HFFc6 (cell line): ENCODE data around the gene CADM1. TPM values are rescaled to one million over a fixed set of nuclear protein-coding genes. Genes with fewer than 3 reads are reported as not detected.

Experiments
- DNase-seq: peaks from one replicate; pipeline ENCODE4 v3.0.0-alpha.2; 2018
- H3K27ac Mint-ChIP-seq: 2 replicates; pipeline ENCODE4 v1.8.0; 2020; ENCODE audit warnings: mild to moderate bottlenecking, mixed read lengths
- H3K27me3 Mint-ChIP-seq: 2 replicates; pipeline ENCODE4 v1.8.0; 2021; ENCODE audit warnings: mild to moderate bottlenecking, moderate library complexity, mixed read lengths; ENCODE audit not compliant: insufficient read depth
- H3K36me3 Mint-ChIP-seq: 2 replicates; pipeline ENCODE4 v1.8.0; 2021; ENCODE audit warnings: low read depth, mixed read lengths
- H3K4me1 Mint-ChIP-seq: 2 replicates; pipeline ENCODE4 v1.8.0; 2020; ENCODE audit warnings: low read depth, mixed read lengths
- H3K4me3 Mint-ChIP-seq: 2 replicates; pipeline ENCODE4 v1.8.0; 2020; ENCODE audit warnings: mild to moderate bottlenecking, moderate library complexity, mixed read lengths
- H3K9me3 Mint-ChIP-seq: 2 replicates; pipeline ENCODE4 v1.8.0; 2020; ENCODE audit warnings: mild to moderate bottlenecking, mixed read lengths
- total RNA-seq, 6 experiments: library from RNA; stranded (reverse); fragmentation: NEBNext Ultra II Directional; extraction: Animal tissue kit (Norgen Biotek cat#: 25700); gene quantifications; 2 replicates in 1 of 6; 3 replicates in 5 of 6; pipeline ENCODE4 v1.2.3, GENCODE V29; 2021
- TF ChIP-seq, protein P1 (sequence below): fragments of 200-600 bp; sonication (generic); IDR thresholded peaks from 2 replicates; pipeline ENCODE4 v1.5.0; 2021; ENCODE audit warnings: antibody characterized with exemption, mild to moderate bottlenecking

The CADM1 gene
- total RNA-seq, 6 experiments from 2014 or later: not detected

DNA sequence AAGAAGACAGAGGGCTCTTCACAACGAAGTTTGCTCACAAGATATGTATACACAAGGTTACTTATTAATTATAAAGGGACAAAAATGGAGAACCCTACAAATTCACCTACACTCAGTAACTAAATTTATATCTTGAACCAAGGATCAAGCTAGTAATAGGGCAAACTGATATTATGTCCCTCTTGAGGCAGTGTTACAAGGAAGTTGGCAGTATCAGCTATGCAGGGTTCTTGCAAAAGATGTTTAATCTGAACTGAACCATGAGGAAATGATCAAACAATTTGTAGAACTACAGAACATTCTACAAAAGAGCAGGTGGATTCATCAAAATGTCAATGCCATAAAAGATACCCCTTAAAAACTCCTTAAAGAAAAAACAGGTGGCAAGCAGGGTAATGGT, 10.7 kb downstream of the CADM1 start:
- Mint-ChIP-seq H3K9me3 (peaks cover 32% of the 10 kb centered on the region), H3K4me1 (no peaks in the 10 kb centered on the region), H3K27me3 (no peaks in the 10 kb centered on the region)

DNA sequence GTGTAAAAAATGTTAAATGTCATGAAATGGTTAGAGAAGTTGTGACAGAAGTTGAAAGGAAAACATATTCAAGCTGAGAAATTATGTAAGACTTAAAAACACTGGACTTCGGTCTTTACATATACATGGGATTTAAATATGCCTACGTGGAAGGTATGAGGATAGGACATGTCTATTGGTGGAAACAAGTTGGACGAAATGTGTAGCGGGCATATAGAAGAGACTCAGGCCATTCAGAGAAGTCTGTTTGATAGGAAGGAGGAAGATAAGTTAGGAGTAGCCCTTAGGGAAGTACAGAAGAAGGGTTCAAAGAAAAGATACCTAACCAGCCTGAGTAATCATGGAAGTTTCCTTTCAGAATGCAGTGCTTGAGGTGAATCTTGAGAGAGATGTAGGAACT, 14.7 kb downstream of the CADM1 start:
- Mint-ChIP-seq H3K4me3 (no peak overlapping the region), H3K9me3 (peaks cover 33% of the 10 kb centered on the region), H3K36me3 (peaks cover 5% of the 10 kb centered on the region), H3K27me3 (no peaks in the 10 kb centered on the region), H3K27ac (no peak overlapping the region), H3K4me1 (no peaks in the 10 kb centered on the region)
- TF ChIP-seq, protein P1, sequence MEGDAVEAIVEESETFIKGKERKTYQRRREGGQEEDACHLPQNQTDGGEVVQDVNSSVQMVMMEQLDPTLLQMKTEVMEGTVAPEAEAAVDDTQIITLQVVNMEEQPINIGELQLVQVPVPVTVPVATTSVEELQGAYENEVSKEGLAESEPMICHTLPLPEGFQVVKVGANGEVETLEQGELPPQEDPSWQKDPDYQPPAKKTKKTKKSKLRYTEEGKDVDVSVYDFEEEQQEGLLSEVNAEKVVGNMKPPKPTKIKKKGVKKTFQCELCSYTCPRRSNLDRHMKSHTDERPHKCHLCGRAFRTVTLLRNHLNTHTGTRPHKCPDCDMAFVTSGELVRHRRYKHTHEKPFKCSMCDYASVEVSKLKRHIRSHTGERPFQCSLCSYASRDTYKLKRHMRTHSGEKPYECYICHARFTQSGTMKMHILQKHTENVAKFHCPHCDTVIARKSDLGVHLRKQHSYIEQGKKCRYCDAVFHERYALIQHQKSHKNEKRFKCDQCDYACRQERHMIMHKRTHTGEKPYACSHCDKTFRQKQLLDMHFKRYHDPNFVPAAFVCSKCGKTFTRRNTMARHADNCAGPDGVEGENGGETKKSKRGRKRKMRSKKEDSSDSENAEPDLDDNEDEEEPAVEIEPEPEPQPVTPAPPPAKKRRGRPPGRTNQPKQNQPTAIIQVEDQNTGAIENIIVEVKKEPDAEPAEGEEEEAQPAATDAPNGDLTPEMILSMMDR: no peak
- no peak for DNase-seq

More for the DNA sequence above, 10.7 kb downstream of the CADM1 start:
- Mint-ChIP-seq H3K4me3 (no peak overlapping the region), H3K36me3 (no peaks in the 10 kb centered on the region), H3K27ac (no peak overlapping the region)
- no peak for DNase-seq
- TF ChIP-seq, protein P1: no peak

DNA sequence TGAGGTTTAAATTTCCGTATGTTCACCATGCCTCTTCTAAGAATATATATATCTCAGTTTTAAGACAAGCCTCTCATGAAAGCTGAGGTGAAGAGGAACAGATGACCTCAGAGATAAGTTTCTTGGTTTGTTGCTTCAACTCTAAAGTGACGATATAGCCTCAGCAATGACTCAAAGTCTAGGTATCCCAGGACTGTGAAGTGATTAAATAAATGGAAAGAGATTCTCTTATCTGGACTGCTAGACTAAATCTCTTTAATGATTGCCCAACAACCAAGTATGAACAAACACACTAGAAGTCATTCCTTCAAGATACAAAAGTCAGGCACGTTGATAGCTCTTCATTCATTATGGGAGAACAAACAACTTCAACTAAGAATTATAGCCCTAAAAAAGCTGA, 15.3 kb downstream of the CADM1 start:
- no peaks in the 10 kb centered on the region for H3K27me3 Mint-ChIP-seq
- H3K4me1 Mint-ChIP-seq: no peaks in the 10 kb centered on the region
- H3K9me3 Mint-ChIP-seq: peaks cover 33% of the 10 kb centered on the region
- no peak overlapping the region for H3K27ac Mint-ChIP-seq
- no peak for DNase-seq
- TF ChIP-seq, protein P1: no peak
- H3K4me3 Mint-ChIP-seq: no peak overlapping the region
- peaks cover 5% of the 10 kb centered on the region for H3K36me3 Mint-ChIP-seq

DNA sequence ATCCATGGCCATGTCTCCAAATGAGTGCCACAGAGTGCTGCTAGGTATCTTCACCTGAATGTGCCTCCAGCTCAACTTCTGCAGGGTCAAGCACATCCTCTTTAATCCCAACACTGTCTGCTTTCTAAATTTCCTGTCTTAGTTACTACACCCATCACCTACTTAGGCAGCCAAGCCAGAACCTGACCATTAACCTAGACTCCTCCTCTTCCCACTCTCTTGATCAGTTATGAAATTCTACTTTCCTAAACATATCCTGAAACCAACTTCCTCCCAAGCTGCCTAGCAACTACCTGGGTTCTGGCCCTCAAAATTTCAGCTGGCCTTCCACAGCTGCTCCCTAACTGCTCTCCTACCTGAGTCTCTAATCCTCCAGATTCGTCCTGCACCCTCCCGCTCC, 22.7 kb downstream of the CADM1 start:
- H3K27ac Mint-ChIP-seq: no peak overlapping the region
- TF ChIP-seq, protein P1: no peak
- peaks cover 38% of the 10 kb centered on the region for H3K9me3 Mint-ChIP-seq
- H3K27me3 Mint-ChIP-seq: no peaks in the 10 kb centered on the region; the same call in 1 of the 2 replicates
- no peak overlapping the region for H3K4me3 Mint-ChIP-seq
- DNase-seq: no peak
- H3K4me1 Mint-ChIP-seq: no peaks in the 10 kb centered on the region
- peaks cover 5% of the 10 kb centered on the region for H3K36me3 Mint-ChIP-seq

GRCh38 chr11:115480611-115481010, 23.6 kb downstream of the CADM1 start:
- TF ChIP-seq, protein P1: no peak
- DNase-seq: no peak
- H3K4me3 Mint-ChIP-seq: no peak overlapping the region
- H3K36me3 Mint-ChIP-seq: peaks cover 5% of the 10 kb centered on the region
- H3K27me3 Mint-ChIP-seq: no peaks in the 10 kb centered on the region; the same call in 1 of the 2 replicates
- H3K27ac Mint-ChIP-seq: no peak overlapping the region
- no peaks in the 10 kb centered on the region for H3K4me1 Mint-ChIP-seq
- H3K9me3 Mint-ChIP-seq: peaks cover 41% of the 10 kb centered on the region

- no peak for DNase-seq
- Mint-ChIP-seq H3K27ac (no peak overlapping the region), H3K9me3 (peaks cover 34% of the 10 kb centered on the region), H3K27me3 (no peaks in the 10 kb centered on the region; the same call in 1 of the 2 replicates), H3K36me3 (no peaks in the 10 kb centered on the region), H3K4me1 (no peaks in the 10 kb centered on the region), H3K4me3 (no peak overlapping the region)
- TF ChIP-seq, protein P1: no peak
Observed at GRCh38 chr11:115477410-115477809, 26.8 kb downstream of the CADM1 start.
